ENCODE measurements around the gene SLC8A3. TPM values are rescaled to one million over a fixed set of nuclear protein-coding genes. Genes with fewer than 3 reads are reported as not detected.

The SLC8A3 gene
- total and polyA plus RNA-seq, 3 donors from 2014 or later = 0.39 to 0.61 (median 0.43) TPM

- 62 to 86% methylated on average over 2 of the region's 2 CpGs for WGBS, 2 donors
- Histone ChIP-seq H3K27ac (no peak overlapping the region), H3K9me3 (no peaks in the 10 kb centered on the region), H3K4me1 (no peaks in the 10 kb centered on the region), H3K4me3 (no peak overlapping the region), H3K36me3 (ENCODE audit: low read depth, missing control alignments) (no peaks in the 10 kb centered on the region), H3K27me3 (no peaks in the 10 kb centered on the region)
- DNase-seq = no peak
- no peak for TF ChIP-seq CTCF (IDR thresholded peaks at IDR 0.05)
- no peak for TF ChIP-seq POLR2A (IDR thresholded peaks at IDR 0.05)
- intact Hi-C loops (cut with DNase I; ENCODE audit: low total_unique reads) = no loop called here
Observed at GRCh38 chr14:70123796-70124195, 65.0 kb downstream of the SLC8A3 start.

- H3K9me3 ChIP-seq = no peaks in the 10 kb centered on the region
- no peak overlapping the region for H3K27ac ChIP-seq
- H3K4me3 ChIP-seq = no peak overlapping the region
- no peak for DNase-seq
- H3K4me1 ChIP-seq = no peaks in the 10 kb centered on the region
- 18 to 38% methylated on average over 1 of the region's 1 CpG for WGBS, 2 donors
- H3K36me3 ChIP-seq (ENCODE audit: low read depth, missing control alignments) = no peaks in the 10 kb centered on the region
- no peak for TF ChIP-seq CTCF (IDR thresholded peaks at IDR 0.05)
- no peak for TF ChIP-seq POLR2A (IDR thresholded peaks at IDR 0.05)
- intact Hi-C loops (cut with DNase I; ENCODE audit: low total_unique reads) = no loop called here
- H3K27me3 ChIP-seq = no peaks in the 10 kb centered on the region
Observed at GRCh38 chr14:70121521-70121920, 67.2 kb downstream of the SLC8A3 start.

DNA sequence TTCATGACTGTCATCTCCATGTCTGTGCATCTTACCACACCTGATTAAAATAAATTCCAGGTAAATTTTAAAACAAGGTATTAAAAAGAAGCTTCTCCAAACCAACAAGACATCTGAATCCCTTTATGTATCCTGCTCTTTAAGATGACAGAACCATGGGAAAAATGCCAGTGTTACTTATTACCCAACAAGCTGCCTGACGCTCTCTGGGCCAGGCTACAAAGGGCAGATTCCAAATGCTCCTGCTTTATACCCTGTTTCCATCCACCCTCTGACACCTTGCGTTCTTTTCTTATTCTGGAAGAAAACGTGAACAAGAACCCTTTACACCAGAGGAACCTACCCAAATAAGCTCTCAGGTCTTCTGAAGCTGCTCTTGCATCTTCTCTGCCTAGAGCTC, 70.7 kb downstream of the SLC8A3 start:
- H3K4me1 ChIP-seq = no peaks in the 10 kb centered on the region
- no peaks in the 10 kb centered on the region for H3K9me3 ChIP-seq
- TF ChIP-seq CTCF (IDR thresholded peaks at IDR 0.05) = no peak
- no peak for TF ChIP-seq POLR2A (IDR thresholded peaks at IDR 0.05)
- H3K27ac ChIP-seq = no peak overlapping the region
- H3K27me3 ChIP-seq = no peaks in the 10 kb centered on the region
- H3K36me3 ChIP-seq (ENCODE audit: low read depth, missing control alignments) = no peaks in the 10 kb centered on the region
- H3K4me3 ChIP-seq = no peak overlapping the region
- intact Hi-C loops (cut with DNase I; ENCODE audit: low total_unique reads) = no loop called here
- 82 to 85% methylated on average over 3 of the region's 3 CpGs for WGBS, 2 donors
- no peak for DNase-seq

- DNase-seq = no peak
- 62 to 73% methylated on average over 5 of the region's 5 CpGs for WGBS, 2 donors
- intact Hi-C loops (cut with DNase I; ENCODE audit: low total_unique reads) = no loop called here
- Histone ChIP-seq H3K4me3 (no peak overlapping the region), H3K4me1 (no peaks in the 10 kb centered on the region), H3K27ac (no peak overlapping the region), H3K9me3 (no peaks in the 10 kb centered on the region), H3K36me3 (ENCODE audit: low read depth, missing control alignments) (no peaks in the 10 kb centered on the region), H3K27me3 (no peaks in the 10 kb centered on the region)
- no peak for TF ChIP-seq POLR2A (IDR thresholded peaks at IDR 0.05)
Observed at GRCh38 chr14:70116278-70116677, 72.5 kb downstream of the SLC8A3 start.

GRCh38 chr14:70114621-70115156, 74.1 kb downstream of the SLC8A3 start:
- Histone ChIP-seq H3K4me1 (no peaks in the 10 kb centered on the region), H3K27ac (no peak overlapping the region), H3K27me3 (no peaks in the 10 kb centered on the region), H3K9me3 (no peaks in the 10 kb centered on the region), H3K36me3 (ENCODE audit: low read depth, missing control alignments) (no peaks in the 10 kb centered on the region), H3K4me3 (no peak overlapping the region)
- intact Hi-C loops (cut with DNase I; ENCODE audit: low total_unique reads) = no loop called here
- TF ChIP-seq CTCF (IDR thresholded peaks at IDR 0.05) (no peak), POLR2A (IDR thresholded peaks at IDR 0.05) (no peak)
- no peak for DNase-seq
- whole genome bisulfite sequencing, 2 donors = 46 to 60% methylated on average over 12 of the region's 12 CpGs
